ENCODE results near the gene ZSWIM3. TPM values are rescaled to one million over a fixed set of nuclear protein-coding genes. Genes with fewer than 3 reads are reported as not detected.
A peak's percentile ranks its signal among the peaks of the same experiment; 100 is the strongest.

Gene ZSWIM3
- total and polyA plus RNA-seq, 2 of the 13 experiments (the other 11 are each of a cell fraction or from before 2014, with no cell fraction given), result 5.2 to 5.8 TPM

- Histone ChIP-seq H3K36me3 (replicated peaks in 1 of 2; ENCODE audit: control insufficient read depth in 1 of 2, insufficient read depth in 2 of 2, low read length in 2 of 2) (no peaks in the 10 kb centered on the region), H3K9me3 (ENCODE audit: low read length) (no peaks in the 10 kb centered on the region), H3K27ac (ENCODE audit: extremely low read length, insufficient read depth, low read length) (no peak overlapping the region), H3K27me3 (ENCODE audit: control insufficient read depth in 1 of 2, insufficient read depth in 2 of 2, low read length in 2 of 2) (peaks cover 0 to 8% of the 10 kb centered on the region in 2 experiments; a peak in 2 of 5 replicates), H2AFZ (ENCODE audit: low read length) (peak overlapping the region; percentile 24), H3K4me2 (ENCODE audit: low read depth, low read length) (peak overlapping the region; percentile 48), H4K20me1 (ENCODE audit: insufficient read depth, low read length) (no peaks in the 10 kb centered on the region), H3K4me3 (replicated peaks in 1 of 3; ENCODE audit: insufficient read depth in 1 of 3, low read depth in 2 of 3, low read length in 3 of 3) (peak overlapping the region in 2 of 3 experiments; percentile 5 to 44; a peak in 3 of 6 replicates), H3K79me2 (ENCODE audit: insufficient read depth, low read length) (no peaks in the 10 kb centered on the region), H3K9ac (ENCODE audit: insufficient read depth, low read depth, low read length) (peak overlapping the region; percentile 16; the same call in 1 of the 2 replicates), H3K4me1 (ENCODE audit: insufficient read depth, low read length) (peaks cover 74% of the 10 kb centered on the region)
- CTCF ChIA-PET (ENCODE audit: low intra/inter-chr PET ratio, low total read pairs), result no interaction called here
- POLR2A ChIA-PET, result interaction anchor here (0.7 to 5.0 kb wide), 17 partner anchors 10 to 86 kb away, joined by 3 to 78 read pairs (median 9); partner anchors contain the start of genes ACOT8, CTSA, NEURL2 and PCIF1
- DNase-seq (ENCODE audit: low spot score) (no peak), FAIRE-seq (no peak), ATAC-seq (peak; percentile 54)
- 3% methylated on average over 11 of the region's 11 CpGs for WGBS (ENCODE audit: low lambda C conversion rate)
- no TSS peak for BruUV-seq (replicated peaks)
- in situ Hi-C loops (cut with HindIII; ENCODE audit: extremely low pct_ligation_motif_present, low pct_unique_long_range_greater_than_20kb) (no loop called here), intact Hi-C loops (cut with micrococcal nuclease; ENCODE audit: unreplicated experiment) (no loop called here)
- TF ChIP-seq HDAC1 (CRISPR knock-in tag; IDR thresholded peaks at IDR 0.05) (peak; percentile 77), TBX2 (CRISPR knock-in tag; IDR thresholded peaks at IDR 0.05; ENCODE audit: borderline replicate concordance) (no peak), SALL1 (CRISPR knock-in tag; IDR thresholded peaks at IDR 0.05) (peak; percentile 78), GABPB1 (CRISPR knock-in tag; IDR thresholded peaks at IDR 0.05) (no peak), MED1 (CRISPR knock-in tag; IDR thresholded peaks at IDR 0.05) (peak; percentile 69), ZBTB26 (CRISPR knock-in tag; IDR thresholded peaks at IDR 0.05; ENCODE audit: borderline replicate concordance) (peak; percentile 62; the same call in 1 of the 2 replicates), ZFY (CRISPR knock-in tag; IDR thresholded peaks at IDR 0.05) (0 out of 2 replicates have a peak, but pooled peaks have one; percentile 33), FOXO4 (CRISPR knock-in tag; conservative IDR thresholded peaks at IDR 0.05) (0 out of 2 replicates have a peak, but pooled peaks have one; percentile 90), FOXA1 (IDR thresholded peaks at IDR 0.05) (no peak), FOXA1 (CRISPR knock-in tag; IDR thresholded peaks at IDR 0.05) (peak; percentile 96), PATZ1 (CRISPR knock-in tag; IDR thresholded peaks at IDR 0.05) (peak; percentile 75), THAP8 (CRISPR knock-in tag; IDR thresholded peaks at IDR 0.05; ENCODE audit: borderline replicate concordance) (no peak), ZNF687 (CRISPR knock-in tag; IDR thresholded peaks at IDR 0.05) (peak; percentile 45), FOXK2 (IDR thresholded peaks at IDR 0.05) (peak; percentile 70)
These were observed 62.4 kb downstream of the ZSWIM3 start for GRCh38 chr20:45919542-45920399.

Data from HepG2 (cell line).